Measurements from ENCODE around the gene RCSD1.

GRCh38 chr1:167706931-167707877 is 77.2 kb downstream of the RCSD1 start:
- TF ChIP-seq CTCF (IDR thresholded peaks at IDR 0.05; ENCODE audit: insufficient read depth, low read depth, low read length): no peak
- no peak for TF ChIP-seq EZH2 (IDR thresholded peaks at IDR 0.05; ENCODE audit: insufficient read depth, low read length)

Measured in astrocyte (in vitro differentiated cells and primary cell).